Hematopoietic multipotent progenitor cell (in vitro differentiated cells): Measurements from ENCODE around the gene PRKG2. TPM values are rescaled to one million over a fixed set of nuclear protein-coding genes. Genes with fewer than 3 reads are reported as not detected.
"Not testable (repeated sequence)": the region's sequence is repeated elsewhere in the genome, so short reads cannot be mapped to it uniquely, and the experiment has no call there.

Experiments used
- DNase-seq, 3 donors: peaks; one replicate each; pipeline ENCODE4 v3.0.0-alpha.2; 2011 to 2015; ENCODE audit warnings: low read depth in 2 of 3, low spot score in 2 of 3
- total RNA-seq: library from RNA; depleted of rRNA; stranded (reverse); fragments of >200 nt; gene quantifications from one replicate; pipeline ENCODE4 v1.2.3, GENCODE V29; 2012

PRKG2 gene, protein sequence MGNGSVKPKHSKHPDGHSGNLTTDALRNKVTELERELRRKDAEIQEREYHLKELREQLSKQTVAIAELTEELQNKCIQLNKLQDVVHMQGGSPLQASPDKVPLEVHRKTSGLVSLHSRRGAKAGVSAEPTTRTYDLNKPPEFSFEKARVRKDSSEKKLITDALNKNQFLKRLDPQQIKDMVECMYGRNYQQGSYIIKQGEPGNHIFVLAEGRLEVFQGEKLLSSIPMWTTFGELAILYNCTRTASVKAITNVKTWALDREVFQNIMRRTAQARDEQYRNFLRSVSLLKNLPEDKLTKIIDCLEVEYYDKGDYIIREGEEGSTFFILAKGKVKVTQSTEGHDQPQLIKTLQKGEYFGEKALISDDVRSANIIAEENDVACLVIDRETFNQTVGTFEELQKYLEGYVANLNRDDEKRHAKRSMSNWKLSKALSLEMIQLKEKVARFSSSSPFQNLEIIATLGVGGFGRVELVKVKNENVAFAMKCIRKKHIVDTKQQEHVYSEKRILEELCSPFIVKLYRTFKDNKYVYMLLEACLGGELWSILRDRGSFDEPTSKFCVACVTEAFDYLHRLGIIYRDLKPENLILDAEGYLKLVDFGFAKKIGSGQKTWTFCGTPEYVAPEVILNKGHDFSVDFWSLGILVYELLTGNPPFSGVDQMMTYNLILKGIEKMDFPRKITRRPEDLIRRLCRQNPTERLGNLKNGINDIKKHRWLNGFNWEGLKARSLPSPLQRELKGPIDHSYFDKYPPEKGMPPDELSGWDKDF
- total RNA-seq = 21.0 TPM

DNA sequence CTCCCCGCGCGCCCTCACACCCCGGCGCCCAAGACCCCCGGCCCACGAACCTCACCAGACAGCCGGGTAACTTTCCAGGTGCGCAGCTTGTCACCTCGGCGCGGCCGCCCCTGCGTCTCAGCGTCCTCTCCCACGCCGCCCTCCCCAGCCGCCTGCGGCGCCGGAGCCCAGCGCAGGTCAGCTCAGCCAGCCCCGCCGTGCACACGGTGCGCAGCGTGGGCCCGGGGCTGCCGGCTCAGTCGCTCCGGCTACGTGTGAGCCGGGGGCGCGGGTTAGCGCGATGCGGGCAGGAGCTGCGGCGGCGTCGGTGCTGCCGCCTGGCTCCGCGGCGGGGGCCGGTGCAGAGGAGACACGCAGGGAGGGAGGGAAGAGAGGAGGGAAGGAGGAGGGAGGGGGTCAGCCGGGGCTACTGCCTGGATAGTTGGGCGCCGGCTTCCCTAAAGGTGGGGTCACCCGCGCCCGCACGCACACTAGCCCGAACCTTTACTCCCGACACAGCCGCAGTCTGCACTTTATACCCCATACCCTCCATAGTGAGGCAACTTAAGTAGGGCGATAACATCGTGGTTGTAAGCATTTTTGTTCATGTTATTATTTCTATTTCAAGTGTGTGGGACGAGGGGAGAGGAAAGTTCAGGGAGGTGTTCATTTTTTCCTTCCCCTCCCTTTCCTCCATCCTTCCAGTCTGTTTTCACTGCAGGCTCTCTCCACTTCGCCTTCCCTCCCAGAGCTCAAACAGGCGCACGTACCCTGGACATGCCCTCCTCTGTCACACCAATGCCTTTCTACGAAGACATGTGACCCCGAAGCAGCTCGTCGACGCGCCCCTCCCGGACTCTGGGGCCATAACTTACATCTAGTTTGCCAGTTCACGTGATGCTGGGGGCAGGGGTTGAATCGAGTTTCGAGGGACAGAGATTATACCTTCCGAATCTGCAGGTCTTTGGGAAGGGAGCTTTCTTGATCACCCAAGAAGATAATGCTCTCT, at the start of gene PRKG2:
TSS of gene PRKG2 (minus strand) at position 342 of the 988 bp plus-strand sequence. CDS start 10,175 bp downstream, outside the sequence.
- DNase-seq = peak in 2 of 3 donors; percentile 79 to 88

DNA sequence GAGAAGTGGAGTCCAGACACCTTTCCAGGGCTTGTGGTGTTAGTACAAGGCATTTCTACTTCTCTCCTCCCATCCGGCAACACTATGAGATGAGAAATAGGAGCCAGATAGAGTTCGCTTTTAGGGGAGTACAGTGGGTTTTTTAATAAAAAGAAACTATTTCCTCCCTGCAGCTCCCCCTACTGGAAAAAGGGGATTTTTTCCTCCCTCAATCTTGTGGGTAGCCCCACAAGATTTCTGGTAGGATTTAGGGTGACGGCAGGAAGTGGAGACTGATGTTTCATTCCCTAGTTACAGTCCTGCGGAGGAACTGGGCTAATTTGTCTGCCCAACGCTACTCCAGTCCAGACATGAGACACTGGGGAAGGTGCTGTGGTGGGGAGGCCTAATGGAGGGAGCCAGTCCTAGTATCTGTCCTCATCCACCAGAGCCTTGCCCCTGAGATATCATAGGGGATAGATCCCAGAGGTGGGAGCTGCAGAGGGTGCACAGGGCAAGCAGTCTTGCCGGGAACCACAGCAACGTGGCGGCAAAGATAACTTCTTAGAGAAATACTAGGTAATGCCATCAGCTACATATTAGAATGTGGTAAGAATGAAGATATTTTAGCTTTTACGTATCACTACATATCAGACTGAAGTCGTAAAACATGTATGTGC, 45.5 kb upstream of the PRKG2 start:
- peak in 2 of 3 donors; percentile 15 to 66 for DNase-seq

DNA sequence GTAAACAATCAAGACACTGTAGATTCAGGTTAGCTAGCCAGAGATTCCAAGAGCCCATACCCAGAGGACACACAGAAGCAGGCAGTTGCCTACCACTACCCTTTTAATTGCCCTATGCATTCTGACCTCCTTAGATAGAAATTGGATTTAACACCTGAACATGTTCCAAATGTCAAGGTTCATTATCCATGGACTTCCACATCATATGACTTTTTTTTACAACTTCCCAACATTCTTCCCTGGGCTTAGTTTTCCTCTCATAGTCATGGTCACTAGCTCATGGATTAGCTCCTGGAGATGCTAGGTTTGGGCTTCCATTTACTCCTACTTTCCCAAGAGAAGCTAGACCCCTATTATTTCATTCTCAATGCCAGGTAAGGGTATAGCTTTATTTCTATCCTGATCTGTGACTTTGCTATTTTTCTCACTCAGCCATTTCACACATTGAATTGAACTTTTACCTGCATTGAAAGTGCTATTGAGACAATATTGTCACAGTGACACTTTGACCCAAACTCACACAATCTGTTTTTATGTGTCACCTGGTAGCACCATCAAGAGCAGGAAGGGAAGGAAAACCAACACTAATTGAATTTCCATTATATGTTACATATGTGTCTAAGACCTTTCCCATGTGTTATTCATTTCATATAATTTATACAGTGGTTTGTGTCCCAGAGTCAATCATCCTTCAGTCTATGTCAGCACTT, 44.0 kb upstream of the PRKG2 start:
- DNase-seq = no peak

DNA sequence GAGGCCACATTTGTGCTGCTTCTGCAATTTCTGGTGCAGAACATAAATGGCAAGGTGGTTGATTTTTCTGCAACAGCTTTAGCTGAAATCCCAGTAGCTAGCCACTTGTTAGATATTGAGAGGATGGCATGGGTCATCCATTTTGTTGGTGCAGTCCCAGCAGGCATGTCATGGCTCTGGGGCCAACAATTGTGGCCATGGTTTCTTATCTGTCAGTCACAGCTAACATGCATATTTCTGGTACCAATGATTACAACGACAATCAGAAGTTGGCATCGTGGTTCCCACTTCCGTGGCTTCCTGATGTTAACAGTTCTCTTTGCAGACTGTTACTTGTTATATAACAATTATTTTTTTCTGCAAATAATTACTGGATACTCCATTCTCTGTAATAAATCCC, 42.8 kb upstream of the PRKG2 start:
- peak in 2 of 3 donors; percentile 84 to 95 for DNase-seq

DNA sequence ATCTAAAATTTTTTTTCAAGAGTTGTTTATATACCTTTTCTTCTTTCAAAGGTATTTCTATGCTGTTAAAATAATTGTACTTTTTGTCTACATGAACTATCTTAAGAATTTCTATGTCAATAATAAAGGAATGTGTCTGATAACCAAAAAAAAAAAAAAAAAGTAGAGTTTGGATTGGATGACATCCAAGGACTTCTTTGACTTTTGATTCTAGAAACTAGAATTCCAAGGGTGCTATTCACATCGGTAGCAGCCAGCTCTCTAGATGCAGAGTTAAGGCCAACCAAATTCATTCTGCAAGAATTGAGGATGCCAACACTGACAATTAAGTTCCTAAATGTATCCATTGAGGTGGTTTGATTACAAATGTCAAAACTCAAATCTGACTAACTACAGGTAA, 42.0 kb upstream of the PRKG2 start:
- DNase-seq = no peak

DNA sequence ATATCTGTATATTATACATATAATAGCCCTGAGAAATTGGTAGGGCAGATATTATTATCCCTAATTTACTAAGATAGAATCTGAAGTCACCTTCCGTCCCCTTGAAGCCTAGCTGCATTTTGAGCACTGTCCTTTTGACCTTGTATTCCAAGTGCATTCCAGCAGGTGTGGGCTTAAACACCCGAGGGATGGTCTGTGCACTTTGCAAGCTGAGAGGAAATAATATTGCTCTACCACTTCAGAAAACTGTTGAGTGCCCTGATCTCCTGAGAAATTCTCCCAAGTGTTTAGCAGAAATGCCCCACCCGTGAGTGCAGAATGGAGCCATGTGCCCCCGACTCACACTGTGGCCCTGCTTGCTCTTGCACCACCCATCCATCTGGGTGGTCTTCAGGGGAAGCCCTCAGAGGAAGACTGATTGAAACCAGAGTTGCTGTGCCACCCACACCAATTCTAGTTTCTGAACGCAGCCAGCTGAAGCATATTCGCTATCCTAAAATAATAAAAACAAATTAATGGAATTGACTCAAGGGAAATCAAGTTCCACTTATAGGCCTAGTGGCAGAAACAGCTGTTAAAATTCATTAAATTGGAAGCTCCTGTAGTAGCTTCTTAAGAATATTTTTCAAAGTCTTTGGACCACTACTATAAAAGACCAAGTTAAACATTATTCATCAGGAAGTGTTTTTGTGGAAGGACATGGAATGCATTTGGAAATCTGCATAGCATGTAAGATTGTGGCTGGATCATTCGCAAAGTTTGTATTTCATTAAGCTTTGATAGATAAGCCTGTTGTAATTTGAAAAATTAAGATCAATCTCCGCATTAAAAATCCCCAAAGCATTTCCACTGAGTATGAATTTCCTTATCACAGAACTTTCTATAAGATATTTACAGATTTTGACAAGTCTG, 41.3 kb upstream of the PRKG2 start:
- no peak for DNase-seq

DNA sequence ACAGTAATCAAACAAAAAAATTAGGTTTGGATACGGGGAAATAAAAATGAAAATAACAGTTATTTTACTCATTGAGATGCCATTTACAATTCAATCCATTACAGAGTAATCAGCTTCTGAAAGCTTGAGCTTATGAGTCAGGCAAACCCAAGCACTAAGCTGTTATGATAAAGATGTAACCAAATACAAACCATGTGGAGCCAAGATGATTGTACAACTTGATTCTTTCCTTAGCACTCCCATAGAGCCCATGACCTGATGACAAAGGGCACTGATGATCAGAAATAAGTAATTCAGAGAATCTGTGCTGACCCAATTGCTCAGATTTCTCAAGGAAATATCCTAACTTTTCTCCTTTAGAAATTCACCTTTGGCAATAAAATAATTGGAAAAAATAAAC, 40.5 kb upstream of the PRKG2 start:
- no peak for DNase-seq

DNA sequence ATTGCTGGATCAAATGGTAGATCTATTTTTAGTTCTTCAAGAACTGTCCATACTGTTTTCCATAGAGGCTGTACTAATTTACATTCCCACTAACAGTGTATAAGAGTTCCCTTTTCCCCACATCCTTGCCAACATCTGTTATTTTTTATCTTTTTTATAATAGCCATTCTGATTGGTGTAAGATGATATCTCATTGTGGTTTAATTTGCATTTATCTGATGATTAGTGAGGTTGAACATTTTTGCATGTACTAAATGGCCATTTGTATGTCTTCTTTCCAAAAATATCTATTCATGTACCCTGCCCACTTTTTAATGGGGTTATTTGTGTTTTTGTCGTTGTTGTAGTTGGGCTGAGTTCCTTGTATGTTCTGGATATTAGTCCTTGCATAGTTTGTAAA, 35.4 kb upstream of the PRKG2 start:
- DNase-seq = no peak

DNA sequence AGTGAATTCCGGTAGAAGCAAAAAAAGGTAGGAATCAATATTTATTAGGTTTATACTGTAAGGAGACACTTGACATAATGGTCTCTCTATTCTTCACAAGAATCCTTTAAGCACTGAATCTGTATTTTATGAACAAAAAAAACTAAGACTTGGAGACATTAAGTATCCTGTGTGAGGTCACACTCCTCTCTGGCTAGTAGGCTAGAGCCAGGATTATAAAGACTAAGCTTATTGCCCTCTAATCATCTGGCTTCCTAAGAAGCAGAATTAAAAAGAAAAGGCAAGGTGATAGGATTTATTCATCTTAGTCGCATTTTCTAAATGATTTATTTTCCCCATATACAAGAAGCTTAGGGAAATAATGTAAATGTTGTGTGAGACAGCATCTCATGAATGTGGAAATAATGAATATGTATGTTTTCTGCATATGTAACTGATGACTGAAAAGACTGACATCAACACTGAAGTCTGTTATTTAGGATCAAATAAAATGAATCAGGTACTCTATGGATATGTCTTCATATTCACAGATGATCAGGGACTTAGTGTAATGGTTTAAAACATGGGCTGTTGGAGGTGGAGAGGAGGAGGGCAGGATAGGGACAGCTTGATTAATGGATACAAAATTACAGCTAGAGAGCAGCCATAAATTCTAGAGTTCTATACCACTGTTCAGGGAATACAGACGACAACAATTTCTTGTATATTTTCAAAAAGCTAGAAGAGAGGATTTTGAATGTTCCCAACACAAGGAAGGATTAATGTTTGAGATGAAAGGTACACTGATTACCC, 30.4 kb upstream of the PRKG2 start:
- no peak for DNase-seq

DNA sequence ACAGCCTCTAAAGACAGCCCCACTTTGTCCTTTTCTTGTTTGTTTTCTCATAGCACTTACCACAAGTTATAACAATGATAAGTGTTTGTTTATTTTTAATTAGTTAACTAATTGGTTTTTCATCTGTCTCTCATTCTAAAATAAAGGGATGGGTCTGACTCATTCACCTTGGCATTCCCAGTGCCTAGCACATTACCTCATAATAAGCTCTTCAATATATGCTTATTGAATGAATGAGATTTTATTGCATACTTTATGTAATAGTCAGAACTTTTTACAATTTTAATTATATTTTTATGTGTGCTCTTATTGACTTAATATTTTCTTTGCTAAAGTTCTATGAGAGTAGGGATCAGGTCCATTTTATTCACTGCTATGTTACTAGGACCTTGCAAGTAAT, 22.8 kb upstream of the PRKG2 start:
- no peak for DNase-seq

DNA sequence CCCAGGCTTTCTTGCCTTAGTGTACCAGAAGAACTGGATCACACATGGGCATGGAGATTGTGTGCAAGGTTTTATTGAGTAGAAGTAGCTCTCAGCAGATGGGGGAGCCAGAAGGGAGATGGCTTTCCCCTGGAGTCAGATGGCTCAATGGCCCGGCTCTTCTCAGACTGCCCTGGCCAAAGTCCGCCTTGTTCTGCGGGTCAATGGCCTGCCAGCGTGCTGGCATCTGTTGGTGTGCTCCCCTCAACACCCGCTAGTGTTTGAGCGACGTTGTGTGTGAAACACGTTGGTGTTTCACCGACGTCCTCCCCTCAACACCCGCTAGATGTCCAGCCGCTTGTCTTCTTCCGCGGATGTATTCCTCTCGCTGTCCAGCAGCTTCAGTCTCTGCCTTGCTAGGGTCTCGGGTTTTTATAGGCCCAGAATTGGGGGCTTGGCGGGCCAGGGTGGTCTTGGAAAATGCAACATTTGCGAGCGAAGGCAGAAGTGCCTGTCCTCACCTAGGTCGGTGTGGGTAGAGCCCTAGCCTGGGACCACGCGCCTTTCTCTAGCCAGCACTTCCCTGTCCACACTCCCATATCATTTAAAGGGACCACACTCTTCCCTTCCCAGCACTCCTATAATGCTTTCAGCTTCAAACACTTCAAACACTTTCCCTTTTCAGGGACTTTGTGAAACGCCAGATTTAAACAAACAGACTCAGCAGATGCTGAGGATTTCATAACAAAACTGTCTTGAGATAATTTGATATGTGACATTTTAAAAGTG, 21.1 kb upstream of the PRKG2 start:
- DNase-seq = no peak

DNA sequence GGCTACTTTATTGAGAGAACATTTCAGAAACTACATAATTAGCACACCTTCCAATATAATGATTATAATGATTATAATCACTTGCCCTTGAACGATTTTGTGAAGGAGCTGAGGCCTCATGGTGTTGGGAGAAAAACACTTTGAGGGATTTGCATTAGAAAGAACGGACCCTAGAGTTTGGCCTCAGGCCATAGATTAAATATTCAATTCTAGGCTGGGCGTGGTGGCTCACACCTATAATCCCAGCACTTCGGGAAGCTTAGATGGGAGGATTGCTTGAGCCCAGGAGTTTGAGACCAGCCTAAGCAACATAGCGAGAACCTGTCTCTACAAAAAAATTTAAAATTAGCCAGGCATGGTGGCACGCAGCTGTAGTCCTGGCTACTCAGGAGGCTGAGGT, 12.9 kb upstream of the PRKG2 start:
- no peak for DNase-seq

DNA sequence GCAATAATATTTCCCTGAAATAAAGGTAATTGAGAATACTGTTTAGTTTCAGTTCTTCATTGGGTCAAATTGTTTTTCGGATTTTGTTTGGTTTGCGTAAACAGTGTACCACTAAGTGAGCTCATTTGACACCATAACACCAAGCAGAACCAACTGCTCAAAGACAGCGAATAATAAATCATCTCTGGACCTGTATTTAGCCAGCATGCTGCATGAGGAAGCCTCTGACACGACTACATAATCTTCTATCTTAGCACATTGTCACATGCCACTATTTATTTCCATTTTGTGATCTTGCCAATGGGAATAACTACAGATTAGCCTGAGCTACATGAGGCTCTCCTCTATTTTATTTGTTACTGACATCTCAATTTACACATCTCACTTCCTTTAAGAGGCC, 12.1 kb upstream of the PRKG2 start:
- DNase-seq = no peak

DNA sequence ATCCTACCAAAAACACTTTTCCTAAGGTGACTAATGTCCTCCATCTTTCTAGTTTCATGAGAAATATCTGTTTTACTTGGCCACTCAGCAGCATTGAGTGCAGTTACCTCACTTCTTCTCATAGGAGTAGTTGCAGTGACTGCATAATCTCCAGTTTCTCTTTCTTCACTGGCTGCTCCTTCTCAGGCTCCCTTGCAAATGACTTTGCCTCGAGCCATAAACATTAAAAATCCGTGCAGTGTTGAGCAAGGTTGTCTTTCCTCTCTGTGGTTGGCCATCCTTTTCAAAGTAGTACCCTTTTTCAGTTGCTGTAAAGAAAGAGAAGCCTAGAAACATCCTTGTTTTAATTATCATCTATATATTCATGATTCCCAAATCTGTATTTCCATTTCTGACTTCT, 10.2 kb upstream of the PRKG2 start:
- DNase-seq = no peak

DNA sequence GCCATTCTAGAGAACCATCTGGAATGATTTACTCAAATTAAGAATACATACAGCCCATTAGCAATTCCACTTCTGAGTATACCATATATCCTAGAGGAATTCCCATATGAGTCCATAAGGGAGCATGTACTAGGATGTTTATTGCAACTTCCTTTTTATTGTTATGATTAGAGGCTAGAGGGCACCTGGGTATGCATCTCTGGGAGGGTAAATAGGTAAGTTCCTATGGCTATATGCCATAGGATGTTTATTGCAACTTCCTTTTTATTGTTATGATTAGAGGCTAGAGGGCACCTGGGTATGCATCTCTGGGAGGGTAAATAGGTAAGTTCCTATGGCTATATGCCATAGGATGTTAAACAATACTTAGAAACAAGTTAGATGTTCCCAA, 7.1 kb upstream of the PRKG2 start:
- DNase-seq = not testable (repeated sequence)

DNA sequence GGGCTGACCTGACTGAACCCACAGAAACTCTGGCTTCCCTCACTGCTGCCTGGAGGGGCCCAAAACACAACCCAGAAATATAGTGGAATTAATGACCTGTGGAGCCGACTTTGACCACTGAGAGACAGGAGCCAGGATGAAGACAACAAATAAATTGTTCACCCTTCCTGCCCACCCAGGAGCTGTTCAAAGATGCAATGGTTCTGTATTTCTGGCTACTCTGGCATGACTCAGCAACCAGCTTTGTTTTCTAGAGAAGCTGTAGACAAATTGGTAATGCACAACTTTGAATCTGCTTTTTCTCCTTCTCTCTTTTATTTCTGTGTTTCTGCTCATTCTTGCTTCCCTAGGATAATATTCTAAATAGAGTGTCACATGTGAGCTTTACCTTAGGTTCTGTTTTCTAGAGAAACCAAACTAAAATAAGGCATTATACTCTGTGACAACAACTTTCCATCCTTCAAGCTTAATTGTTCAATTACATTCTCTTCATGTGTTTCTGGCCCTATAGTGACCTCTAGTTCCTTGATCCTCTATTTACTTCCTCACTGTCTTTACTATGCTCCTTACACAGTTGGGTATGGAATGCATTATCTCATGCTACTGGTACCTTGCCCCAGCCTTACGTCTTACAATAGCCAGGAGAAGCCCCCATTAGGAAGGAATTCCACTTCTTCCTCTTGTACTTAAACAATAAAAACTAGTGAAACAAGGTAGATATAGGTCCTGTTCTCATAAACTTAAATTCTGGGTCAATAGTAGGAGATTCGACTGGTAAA, 6.5 kb upstream of the PRKG2 start:
- peak in 1 of 3 donors; percentile 52 for DNase-seq
